ENCODE results near the gene COL7A1.

COL7A1 gene

DNA sequence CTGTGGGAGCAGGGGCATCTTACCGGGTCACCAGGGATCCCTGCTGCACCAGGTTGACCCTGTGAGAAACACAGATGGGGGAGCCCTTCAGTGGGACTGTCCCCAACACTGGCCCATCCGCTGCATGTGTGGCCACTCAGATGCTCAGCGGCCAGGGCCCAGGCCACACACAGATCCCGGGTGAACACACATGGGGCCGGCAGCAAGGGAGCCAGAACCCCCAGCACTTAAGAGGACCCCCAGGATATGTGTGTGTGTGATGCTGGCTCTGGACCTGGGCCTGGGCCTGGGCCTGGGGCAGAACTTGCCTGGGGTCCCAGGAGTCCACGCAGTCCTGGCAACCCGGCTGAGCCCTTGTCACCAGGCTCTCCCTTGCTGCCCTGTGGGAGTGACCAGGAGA is 26.7 kb downstream of the COL7A1 start:
- H3K4me3 ChIP-seq (ENCODE audit: low read length) = no peak overlapping the region
- TF ChIP-seq, protein P1, sequence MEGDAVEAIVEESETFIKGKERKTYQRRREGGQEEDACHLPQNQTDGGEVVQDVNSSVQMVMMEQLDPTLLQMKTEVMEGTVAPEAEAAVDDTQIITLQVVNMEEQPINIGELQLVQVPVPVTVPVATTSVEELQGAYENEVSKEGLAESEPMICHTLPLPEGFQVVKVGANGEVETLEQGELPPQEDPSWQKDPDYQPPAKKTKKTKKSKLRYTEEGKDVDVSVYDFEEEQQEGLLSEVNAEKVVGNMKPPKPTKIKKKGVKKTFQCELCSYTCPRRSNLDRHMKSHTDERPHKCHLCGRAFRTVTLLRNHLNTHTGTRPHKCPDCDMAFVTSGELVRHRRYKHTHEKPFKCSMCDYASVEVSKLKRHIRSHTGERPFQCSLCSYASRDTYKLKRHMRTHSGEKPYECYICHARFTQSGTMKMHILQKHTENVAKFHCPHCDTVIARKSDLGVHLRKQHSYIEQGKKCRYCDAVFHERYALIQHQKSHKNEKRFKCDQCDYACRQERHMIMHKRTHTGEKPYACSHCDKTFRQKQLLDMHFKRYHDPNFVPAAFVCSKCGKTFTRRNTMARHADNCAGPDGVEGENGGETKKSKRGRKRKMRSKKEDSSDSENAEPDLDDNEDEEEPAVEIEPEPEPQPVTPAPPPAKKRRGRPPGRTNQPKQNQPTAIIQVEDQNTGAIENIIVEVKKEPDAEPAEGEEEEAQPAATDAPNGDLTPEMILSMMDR (conservative IDR thresholded peaks at IDR 0.05; ENCODE audit: low read length) = no peak

DNA sequence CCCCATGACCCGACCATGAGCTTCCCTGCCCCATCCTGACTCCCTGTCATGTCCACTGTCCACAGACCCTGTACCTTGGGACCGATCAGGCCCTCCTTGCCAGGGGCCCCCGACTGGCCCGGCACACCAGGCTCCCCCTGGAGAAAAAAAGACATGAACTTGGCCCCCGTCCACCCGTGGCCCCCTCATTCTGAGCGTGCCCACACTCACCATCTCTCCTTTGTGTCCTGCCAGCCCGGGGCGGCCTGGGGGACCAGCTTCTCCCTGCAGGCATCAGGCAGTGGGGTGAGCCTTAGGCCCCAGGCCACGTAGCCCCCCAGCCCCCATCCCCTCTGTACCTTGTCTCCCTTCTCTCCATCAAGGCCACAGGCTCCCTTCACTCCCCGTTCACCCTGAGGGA is 27.6 kb downstream of the COL7A1 start:
- no peak overlapping the region for H3K4me3 ChIP-seq (ENCODE audit: low read length)
- no peak for DNase-seq (ENCODE audit: low read depth)
- TF ChIP-seq, protein P1 (conservative IDR thresholded peaks at IDR 0.05; ENCODE audit: low read length) = no peak

More for the DNA sequence above, 26.7 kb downstream of the COL7A1 start:
- DNase-seq (ENCODE audit: low read depth) = no peak

- TF ChIP-seq, protein P1 (conservative IDR thresholded peaks at IDR 0.05; ENCODE audit: low read length) = no peak
- no peak overlapping the region for H3K4me3 ChIP-seq (ENCODE audit: low read length)
- DNase-seq (ENCODE audit: low read depth) = no peak
Measured at GRCh38 chr3:48567090-48567489, 28.0 kb downstream of the COL7A1 start.

GRCh38 chr3:48566401-48566760 is 28.7 kb downstream of the COL7A1 start:
- no peak for DNase-seq (ENCODE audit: low read depth)
- no peak overlapping the region for H3K4me3 ChIP-seq (ENCODE audit: low read length)
- TF ChIP-seq, protein P1 (conservative IDR thresholded peaks at IDR 0.05; ENCODE audit: low read length) = no peak

DNA sequence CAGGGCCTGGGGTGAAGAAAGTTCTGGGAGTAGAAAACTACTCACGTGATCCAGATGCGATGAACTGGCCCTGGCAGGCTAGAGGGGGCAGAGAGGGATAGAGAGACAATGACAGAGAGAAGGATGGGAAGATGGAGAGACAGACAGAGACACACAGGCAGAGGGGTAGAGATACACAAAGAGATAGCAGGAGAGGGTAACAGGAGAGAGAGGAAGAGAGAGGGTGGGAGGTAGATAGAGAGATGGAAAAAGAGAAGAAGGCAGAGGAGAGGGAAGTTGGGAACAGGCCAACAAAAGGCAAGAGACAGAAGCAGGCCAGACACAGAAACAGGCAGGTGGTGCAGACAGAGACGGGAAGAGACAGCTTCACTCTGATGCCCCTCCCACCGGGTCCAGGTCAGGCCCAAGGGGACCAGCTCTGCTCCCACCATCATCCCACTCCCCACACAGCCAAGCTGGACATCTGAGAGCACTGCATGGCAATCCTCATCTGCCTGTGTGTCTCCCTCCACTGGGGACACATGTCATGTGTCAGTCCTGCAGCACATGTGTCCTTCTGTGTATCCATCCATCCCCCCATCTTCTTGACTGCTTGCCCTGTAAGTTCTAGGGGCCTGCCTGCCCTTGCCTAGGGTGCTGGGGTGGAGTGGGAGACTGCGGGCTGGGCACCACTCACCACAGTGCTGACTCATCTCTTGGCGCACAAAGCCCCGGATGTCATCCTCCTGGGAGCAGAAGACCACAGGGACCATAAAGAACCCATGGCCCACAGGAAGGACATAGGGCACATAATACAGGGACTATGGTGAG is 29.3 kb downstream of the COL7A1 start:
- peak; percentile 76 for DNase-seq (ENCODE audit: low read depth)
- TF ChIP-seq, protein P1 (conservative IDR thresholded peaks at IDR 0.05; ENCODE audit: low read length) = no peak

GRCh38 chr3:48565186-48565585 is 29.9 kb downstream of the COL7A1 start:
- no peak overlapping the region for H3K4me3 ChIP-seq (ENCODE audit: low read length)
- TF ChIP-seq, protein P1 (conservative IDR thresholded peaks at IDR 0.05; ENCODE audit: low read length) = no peak
- no peak for DNase-seq (ENCODE audit: low read depth)

More for the DNA sequence above, 29.3 kb downstream of the COL7A1 start:
- H3K4me3 ChIP-seq (ENCODE audit: low read length) = no peak overlapping the region

- TF ChIP-seq, protein P1 (conservative IDR thresholded peaks at IDR 0.05; ENCODE audit: low read length) = no peak
- H3K4me3 ChIP-seq (ENCODE audit: low read length) = no peak overlapping the region
Measured at GRCh38 chr3:48564667-48565066, 30.5 kb downstream of the COL7A1 start.

More at GRCh38 chr3:48564667-48565066, 30.5 kb downstream of the COL7A1 start:
- DNase-seq (ENCODE audit: low read depth) = no peak
